HEK293T (cell line): ENCODE data around the gene SLC10A1.

Experiments used
- CTCF ChIA-PET: fragments of 350-600 bp; formaldehyde crosslinking; extraction: SDS; loops from one replicate; lab custom pipeline; 2021; ENCODE audit warnings: antibody characterized with exemption, inconsistent platforms; lab: Yijun Ruan, JAX
- POLR2A ChIA-PET: fragments of 350-600 bp; formaldehyde crosslinking; extraction: SDS; loops from one replicate; lab custom pipeline; 2020; ENCODE audit warnings: antibody characterized with exemption, inconsistent platforms; lab: Yijun Ruan, JAX
- DNase-seq: peaks from one replicate; pipeline ENCODE4 v3.0.0; 2012; ENCODE audit warnings: mixed read lengths; ENCODE audit errors: extremely low spot score
- ARNT ChIP-seq: fragments of 450-650 bp; IDR thresholded peaks from 2 replicates; pipeline ENCODE4 v1.6.1; 2017; ENCODE audit warnings: mild to moderate bottlenecking
- BHLHE40 ChIP-seq: fragments of 450-650 bp; IDR thresholded peaks from 2 replicates; pipeline ENCODE4 v1.6.1; 2016; ENCODE audit warnings: mild to moderate bottlenecking, moderate library complexity, borderline replicate concordance
- CTBP1 ChIP-seq: fragments of 450-650 bp; IDR thresholded peaks from 2 replicates; pipeline ENCODE4 v1.6.1; 2016; ENCODE audit warnings: borderline replicate concordance
- ELF4 ChIP-seq: fragments of 450-650 bp; IDR thresholded peaks from 2 replicates; pipeline ENCODE4 v1.6.1; 2017; ENCODE audit warnings: antibody characterized with exemption
- FOXA1 ChIP-seq: fragments of 450-650 bp; IDR thresholded peaks from 2 replicates; pipeline ENCODE4 v1.6.1; 2016; ENCODE audit warnings: mild to moderate bottlenecking
- FOXK2 ChIP-seq: fragments of 450-650 bp; IDR thresholded peaks from 2 replicates; pipeline ENCODE4 v1.6.1; 2016; ENCODE audit warnings: mild to moderate bottlenecking
- FOXM1 ChIP-seq: fragments of 450-650 bp; IDR thresholded peaks from 2 replicates; pipeline ENCODE4 v1.6.1; 2017; ENCODE audit warnings: mild to moderate bottlenecking, borderline replicate concordance
- HDGF ChIP-seq: fragments of 450-650 bp; IDR thresholded peaks from 2 replicates; pipeline ENCODE4 v1.6.1; 2017; ENCODE audit warnings: antibody characterized with exemption, borderline replicate concordance
- L3MBTL2 ChIP-seq: fragments of 450-650 bp; conservative IDR thresholded peaks from 2 replicates; pipeline ENCODE4 v1.6.1; 2016; ENCODE audit warnings: mild to moderate bottlenecking
- LEF1 ChIP-seq: fragments of 450-650 bp; IDR thresholded peaks from 2 replicates; pipeline ENCODE4 v1.6.1; 2017; ENCODE audit warnings: mild to moderate bottlenecking, borderline replicate concordance
- NFRKB ChIP-seq: fragments of 450-650 bp; IDR thresholded peaks from 2 replicates; pipeline ENCODE4 v1.6.1; 2016; ENCODE audit warnings: mild to moderate bottlenecking, moderate library complexity
- SP1 ChIP-seq: fragments of 450-650 bp; IDR thresholded peaks from 2 replicates; pipeline ENCODE4 v1.6.1; 2017
- SUZ12 ChIP-seq: fragments of 450-650 bp; IDR thresholded peaks from 2 replicates; pipeline ENCODE4 v1.6.1; 2016; ENCODE audit warnings: mild to moderate bottlenecking
- TARDBP ChIP-seq: fragments of 450-650 bp; IDR thresholded peaks from 2 replicates; pipeline ENCODE4 v1.6.1; 2016
- ZNF384 ChIP-seq: fragments of 450-650 bp; IDR thresholded peaks from 2 replicates; pipeline ENCODE4 v1.6.1; 2016
- TF ChIP-seq, protein P1 (sequence below): fragments of 450-650 bp; IDR thresholded peaks from 2 replicates; pipeline ENCODE4 v1.6.1; 2016

The SLC10A1 gene

DNA sequence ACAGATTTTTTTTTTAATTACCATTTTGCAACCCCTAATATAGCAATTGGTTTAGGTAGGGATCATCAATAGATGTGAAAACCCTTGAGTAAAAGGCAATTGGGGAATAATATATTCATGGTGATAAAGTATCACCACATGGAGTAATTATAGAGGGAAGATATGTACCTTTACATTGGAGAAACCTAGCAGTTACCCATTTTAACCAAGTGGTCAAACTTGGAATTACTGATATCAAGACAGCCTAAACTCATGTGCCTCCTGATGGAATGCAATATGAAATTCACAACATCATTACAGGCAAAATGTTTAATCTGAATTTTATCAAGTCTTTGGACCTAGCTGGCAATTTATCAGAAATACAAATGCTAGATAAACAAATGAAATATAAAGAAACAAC lies 6.7 kb upstream of the SLC10A1 start:
- ChIA-PET CTCF (interaction anchor here (0.7 to 1.2 kb wide), 2 partner anchors 15 to 219 kb away, joined by 3 to 6 read pairs; no protein-coding TSS in a partner anchor), POLR2A (no interaction called here)
- no peak for DNase-seq
- no peak for TF ChIP-seq HDGF
- no peak for TF ChIP-seq CTBP1
- TF ChIP-seq FOXM1 = no peak
- TF ChIP-seq NFRKB = no peak
- TF ChIP-seq ELF4 = no peak

DNA sequence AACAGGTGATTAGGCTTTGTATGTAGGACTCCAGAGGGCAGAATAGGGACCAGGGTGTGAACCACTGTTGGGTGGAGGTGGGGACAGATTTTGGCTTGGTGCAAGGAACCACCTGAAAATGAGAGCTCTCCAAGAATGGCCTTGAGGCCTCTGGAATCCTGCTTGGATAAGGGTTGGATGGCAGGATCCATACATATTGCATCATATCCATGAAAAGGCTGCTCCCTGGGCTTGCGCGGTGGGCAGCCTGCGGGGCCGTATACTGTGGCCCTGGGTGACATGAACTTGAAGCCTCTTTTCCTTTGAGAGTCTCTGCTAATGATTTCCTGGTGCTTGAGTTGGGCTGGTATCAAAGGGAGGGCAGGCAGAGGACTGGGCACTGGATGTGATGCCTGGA lies 1.3 kb upstream of the SLC10A1 start:
- no peak for DNase-seq
- CTCF ChIA-PET = no interaction called here
- TF ChIP-seq FOXA1 = no peak
- no peak for TF ChIP-seq FOXK2
- TF ChIP-seq, protein P1, sequence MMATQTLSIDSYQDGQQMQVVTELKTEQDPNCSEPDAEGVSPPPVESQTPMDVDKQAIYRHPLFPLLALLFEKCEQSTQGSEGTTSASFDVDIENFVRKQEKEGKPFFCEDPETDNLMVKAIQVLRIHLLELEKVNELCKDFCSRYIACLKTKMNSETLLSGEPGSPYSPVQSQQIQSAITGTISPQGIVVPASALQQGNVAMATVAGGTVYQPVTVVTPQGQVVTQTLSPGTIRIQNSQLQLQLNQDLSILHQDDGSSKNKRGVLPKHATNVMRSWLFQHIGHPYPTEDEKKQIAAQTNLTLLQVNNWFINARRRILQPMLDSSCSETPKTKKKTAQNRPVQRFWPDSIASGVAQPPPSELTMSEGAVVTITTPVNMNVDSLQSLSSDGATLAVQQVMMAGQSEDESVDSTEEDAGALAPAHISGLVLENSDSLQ = no peak
- no peak for TF ChIP-seq SUZ12
- TF ChIP-seq TARDBP = no peak
- no peak for TF ChIP-seq ARNT
- no peak for TF ChIP-seq LEF1
- no peak for TF ChIP-seq SP1
- no peak for TF ChIP-seq L3MBTL2
- no peak for TF ChIP-seq ZNF384
- no peak for TF ChIP-seq FOXM1
- no peak for TF ChIP-seq HDGF
- no peak for TF ChIP-seq NFRKB
- POLR2A ChIA-PET = interaction anchor here (1.3 kb wide), 1 partner anchor 32 kb away, joined by 3 read pairs; the partner anchor contains the start of gene SRSF5

DNA sequence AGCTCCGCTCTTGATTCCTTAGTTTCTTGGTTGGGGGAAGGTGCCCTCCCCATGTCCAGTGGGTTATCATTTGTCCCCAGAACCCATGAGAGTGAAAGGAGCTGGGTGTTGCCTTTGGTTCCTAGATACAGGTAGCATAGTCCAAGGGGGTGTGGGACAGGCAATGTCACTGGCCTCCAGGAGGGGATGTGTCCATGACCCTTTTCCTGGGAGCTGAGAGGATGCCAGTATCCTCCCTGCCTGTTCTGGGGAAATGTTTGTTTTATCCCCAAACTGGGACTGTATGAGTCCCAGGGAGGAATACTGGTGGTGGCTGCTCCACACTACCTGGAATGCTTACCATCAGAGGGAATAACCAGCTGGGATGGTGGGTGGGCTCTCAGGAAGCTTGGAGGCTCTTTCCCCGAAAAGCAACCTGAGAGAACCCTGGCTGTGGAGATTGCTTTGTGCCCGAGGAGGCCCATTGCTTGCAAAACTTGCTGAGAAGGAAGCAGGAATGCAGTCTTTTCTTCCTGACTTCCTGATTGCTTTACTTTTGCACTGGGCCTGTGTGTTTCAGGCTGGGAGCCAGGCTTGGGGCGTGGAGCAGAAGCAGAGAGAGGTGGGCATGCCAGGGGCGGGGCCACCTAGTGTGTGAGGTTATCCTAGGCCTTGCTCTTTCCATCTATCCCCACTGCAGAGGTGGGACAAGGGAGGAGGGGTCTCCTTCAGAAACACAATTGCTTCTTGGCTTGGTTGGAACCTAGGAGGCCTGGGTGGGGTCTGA lies 715 bp upstream of the SLC10A1 start:
- ChIA-PET CTCF (no interaction called here), POLR2A (interaction anchor here (1.3 kb wide), 1 partner anchor 31 kb away, joined by 3 read pairs; the partner anchor contains the start of gene SRSF5)
- TF ChIP-seq TARDBP = no peak
- TF ChIP-seq LEF1 = no peak
- no peak for TF ChIP-seq CTBP1
- TF ChIP-seq HDGF = no peak
- TF ChIP-seq ARNT = no peak
- TF ChIP-seq, protein P1 = no peak
- no peak for TF ChIP-seq L3MBTL2
- no peak for TF ChIP-seq FOXK2
- no peak for TF ChIP-seq ELF4
- TF ChIP-seq BHLHE40 = no peak
- no peak for TF ChIP-seq SUZ12
- TF ChIP-seq FOXA1 = no peak
- no peak for TF ChIP-seq NFRKB
- TF ChIP-seq SP1 = no peak
- no peak for TF ChIP-seq FOXM1
- no peak for TF ChIP-seq ZNF384
- no peak for DNase-seq

DNA sequence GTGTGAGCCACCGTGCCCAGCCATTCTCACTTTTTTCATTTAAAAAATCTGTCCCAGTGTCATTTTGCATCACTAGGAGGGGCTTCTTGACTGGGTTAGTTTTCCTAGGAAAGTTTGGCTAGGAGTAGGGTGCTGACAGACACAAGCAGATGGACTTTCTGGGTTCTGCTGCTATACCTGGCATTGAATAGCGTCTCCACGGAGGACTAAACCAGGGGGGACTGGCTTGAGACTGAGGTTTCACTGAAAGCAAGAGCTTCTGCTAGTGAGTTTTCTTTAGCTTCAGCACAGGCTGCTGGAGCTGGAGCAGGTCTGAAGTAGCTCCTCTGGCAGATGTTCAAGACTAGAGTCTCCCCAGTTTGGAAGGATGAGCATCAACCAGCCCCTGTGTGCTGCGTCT lies 1.4 kb downstream of the SLC10A1 start:
- DNase-seq = no peak
- no peak for TF ChIP-seq ARNT
- TF ChIP-seq L3MBTL2 = no peak
- no peak for TF ChIP-seq TARDBP
- TF ChIP-seq, protein P1 = no peak
- ChIA-PET CTCF (no interaction called here), POLR2A (interaction anchor here (1.1 kb wide), 1 partner anchor 29 kb away, joined by 4 read pairs; the partner anchor contains the start of gene SRSF5)

DNA sequence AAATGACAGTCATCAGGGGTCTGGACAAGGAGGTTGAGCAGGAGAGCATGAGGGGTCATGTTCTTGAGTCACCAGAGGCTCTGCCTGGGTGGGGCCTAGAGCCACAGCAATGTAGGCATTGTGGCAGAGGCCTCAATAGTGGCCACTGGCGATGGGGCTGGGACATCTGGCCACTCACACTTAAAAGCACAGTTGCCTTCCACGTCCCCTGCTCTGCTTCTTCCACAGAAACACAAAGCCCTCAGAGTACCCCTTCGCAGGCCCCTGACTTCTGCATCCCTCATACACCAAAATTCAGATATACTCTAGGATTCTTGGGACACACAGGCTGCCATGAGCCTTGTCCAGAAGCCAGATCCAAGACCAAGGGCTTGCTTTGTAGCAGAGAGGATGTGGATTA lies 2.2 kb downstream of the SLC10A1 start:
- TF ChIP-seq BHLHE40 (no peak), FOXK2 (no peak), NFRKB (no peak), SUZ12 (no peak), SP1 (no peak)
- ChIA-PET CTCF (no interaction called here), POLR2A (no interaction called here)
- no peak for DNase-seq

DNA sequence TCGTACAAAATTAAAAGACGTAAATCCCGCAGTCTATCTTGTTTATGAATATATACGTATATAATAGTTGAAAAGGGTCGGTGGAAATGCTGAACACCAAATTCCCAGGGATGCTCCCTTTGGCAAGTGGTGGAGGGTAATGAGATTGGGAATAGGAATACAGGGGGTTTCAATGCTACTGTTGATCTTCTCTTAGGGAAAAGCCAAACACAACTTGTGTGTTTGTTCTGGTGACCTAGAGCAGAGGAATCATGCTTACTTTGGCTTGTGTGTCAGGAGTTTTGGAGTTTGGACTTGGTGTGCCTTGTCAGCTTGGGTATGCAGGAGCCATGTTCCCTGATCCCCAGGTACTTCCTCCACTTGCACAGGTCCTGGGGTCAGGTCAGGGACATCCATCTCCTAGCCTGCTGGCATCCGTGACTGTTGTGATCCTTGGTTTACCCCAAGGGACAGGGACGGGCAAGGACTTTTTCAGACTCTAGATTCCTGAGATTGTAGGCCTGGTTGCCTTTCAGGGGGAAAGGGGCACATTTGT lies 4.1 kb downstream of the SLC10A1 start:
- POLR2A ChIA-PET = no interaction called here
- DNase-seq = no peak
- CTCF ChIA-PET = no interaction called here
- TF ChIP-seq BHLHE40 (no peak), NFRKB (no peak), FOXM1 (no peak), ARNT (no peak), ZNF384 (no peak), LEF1 (no peak), L3MBTL2 (no peak), FOXK2 (no peak), TARDBP (no peak), ELF4 (no peak), FOXA1 (no peak), HDGF (no peak), SUZ12 (no peak)
- TF ChIP-seq, protein P1 = no peak
